ENCODE data around the gene MYBBP1A.

- TF ChIP-seq SUZ12 (IDR thresholded peaks at IDR 0.05; ENCODE audit: extremely low read depth, insufficient read depth, insufficient read length) (no peak), ZNF274 (IDR thresholded peaks at IDR 0.05; ENCODE audit: low read depth, low read length) (no peak), YY1 (IDR thresholded peaks at IDR 0.05; ENCODE audit: insufficient read depth, insufficient read length) (no peak)
Observed at GRCh38 chr17:4566785-4567184, 11.6 kb upstream of the MYBBP1A start.
